ENCODE results near the gene ST6GALNAC5. TPM values are rescaled to one million over a fixed set of nuclear protein-coding genes. Genes with fewer than 3 reads are reported as not detected.

Gene ST6GALNAC5
- total RNA-seq, 4 donors from 2014 or later = 3.6 to 23.4 (median 11.0) TPM

GRCh38 chr1:76857138-76857537, 10.1 kb upstream of the ST6GALNAC5 start:
- 63 to 70% methylated on average over 5 of the region's 5 CpGs for WGBS, 2 donors (ENCODE audit: low coverage in 1 of 2)
- no peak for TF ChIP-seq CTCF (IDR thresholded peaks at IDR 0.05)
- no peak for TF ChIP-seq POLR2AphosphoS5 (IDR thresholded peaks at IDR 0.05)
- TF ChIP-seq EP300 (IDR thresholded peaks at IDR 0.05) = no peak
- no peak for TF ChIP-seq POLR2A (IDR thresholded peaks at IDR 0.05)
- no peaks in the 10 kb centered on the region for H3K36me3 ChIP-seq

GRCh38 chr1:76857973-76858372, 9.3 kb upstream of the ST6GALNAC5 start:
- WGBS, 2 donors (ENCODE audit: low coverage in 1 of 2) = 86 to 90% methylated on average over 1 to 3 of the region's 3 CpGs
- TF ChIP-seq EP300 (IDR thresholded peaks at IDR 0.05) (no peak), POLR2AphosphoS5 (IDR thresholded peaks at IDR 0.05) (no peak), POLR2A (IDR thresholded peaks at IDR 0.05) (no peak), CTCF (IDR thresholded peaks at IDR 0.05) (no peak)
- H3K4me3 ChIP-seq = no peak overlapping the region
- H3K27ac ChIP-seq = no peak overlapping the region
- H3K27me3 ChIP-seq = peaks cover 5% of the 10 kb centered on the region
- no peaks in the 10 kb centered on the region for H3K36me3 ChIP-seq
- H3K9me3 ChIP-seq = no peaks in the 10 kb centered on the region
- no peaks in the 10 kb centered on the region for H3K4me1 ChIP-seq
- no peak for ATAC-seq

More at GRCh38 chr1:76857138-76857537, 10.1 kb upstream of the ST6GALNAC5 start:
- no peak for ATAC-seq
- no peak overlapping the region for H3K4me3 ChIP-seq
- no peaks in the 10 kb centered on the region for H3K27me3 ChIP-seq
- H3K9me3 ChIP-seq = no peaks in the 10 kb centered on the region
- H3K4me1 ChIP-seq = no peaks in the 10 kb centered on the region
- H3K27ac ChIP-seq = no peak overlapping the region

- Histone ChIP-seq H3K4me1 (no peaks in the 10 kb centered on the region), H3K27ac (no peak overlapping the region), H3K9me3 (no peaks in the 10 kb centered on the region), H3K27me3 (peaks cover 36% of the 10 kb centered on the region), H3K36me3 (no peaks in the 10 kb centered on the region), H3K4me3 (no peak overlapping the region)
- TF ChIP-seq POLR2AphosphoS5 (IDR thresholded peaks at IDR 0.05) = no peak
- TF ChIP-seq POLR2A (IDR thresholded peaks at IDR 0.05) = no peak
- no peak for TF ChIP-seq CTCF (IDR thresholded peaks at IDR 0.05)
- no peak for TF ChIP-seq EP300 (IDR thresholded peaks at IDR 0.05)
- ATAC-seq = no peak
- WGBS, 2 donors (ENCODE audit: low coverage in 1 of 2) = 90 to 100% methylated on average over 1 to 2 of the region's 2 CpGs
Observed at GRCh38 chr1:76861149-76861548, 6.1 kb upstream of the ST6GALNAC5 start.

GRCh38 chr1:76862447-76862846, 4.8 kb upstream of the ST6GALNAC5 start:
- Histone ChIP-seq H3K9me3 (no peaks in the 10 kb centered on the region), H3K4me1 (peaks cover 0 to 6% (median under 1%) of the 10 kb centered on the region in 3 donors), H3K4me3 (no peak overlapping the region), H3K27me3 (peaks cover 48% of the 10 kb centered on the region), H3K27ac (no peak overlapping the region), H3K36me3 (no peaks in the 10 kb centered on the region)
- no peak for ATAC-seq
- TF ChIP-seq POLR2AphosphoS5 (IDR thresholded peaks at IDR 0.05) (peak; percentile 46), EP300 (IDR thresholded peaks at IDR 0.05) (no peak)

GRCh38 chr1:76864383-76864782, 2.9 kb upstream of the ST6GALNAC5 start:
- ATAC-seq = no peak
- TF ChIP-seq EP300 (IDR thresholded peaks at IDR 0.05) = no peak
- TF ChIP-seq CTCF (IDR thresholded peaks at IDR 0.05) = no peak
- TF ChIP-seq POLR2AphosphoS5 (IDR thresholded peaks at IDR 0.05) = no peak
- 41 to 59% methylated on average over 5 of the region's 5 CpGs for WGBS, 2 donors (ENCODE audit: low coverage in 1 of 2)
- peaks cover 66% of the 10 kb centered on the region for H3K27me3 ChIP-seq
- peaks cover 0 to 23% (median 13%) of the 10 kb centered on the region in 3 donors for H3K4me1 ChIP-seq
- H3K9me3 ChIP-seq = no peaks in the 10 kb centered on the region
- H3K4me3 ChIP-seq = no peak overlapping the region
- H3K36me3 ChIP-seq = no peaks in the 10 kb centered on the region
- H3K27ac ChIP-seq = no peak overlapping the region
